ENCODE results near the gene NEK6.

NEK6 gene

DNA sequence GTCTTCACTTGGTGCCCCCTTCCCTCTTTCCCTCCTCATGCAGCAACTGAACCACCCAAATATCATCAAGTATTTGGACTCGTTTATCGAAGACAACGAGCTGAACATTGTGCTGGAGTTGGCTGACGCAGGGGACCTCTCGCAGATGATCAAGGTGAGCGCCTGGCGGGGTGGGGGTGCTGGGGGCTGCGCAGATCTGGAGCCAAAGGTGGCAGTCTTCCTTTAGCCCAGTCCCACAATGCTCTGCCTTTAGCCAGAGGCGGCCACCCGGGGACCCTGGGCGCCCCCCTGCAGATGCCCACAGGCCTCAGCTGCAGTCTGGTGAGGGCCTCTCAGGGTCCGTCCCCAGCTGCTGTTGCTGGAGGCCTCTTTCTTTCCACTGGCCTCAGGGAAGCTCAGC is 63.7 kb downstream of the NEK6 start:
- DNase-seq (ENCODE audit: low read depth in 2 of 2) = no peak

DNA sequence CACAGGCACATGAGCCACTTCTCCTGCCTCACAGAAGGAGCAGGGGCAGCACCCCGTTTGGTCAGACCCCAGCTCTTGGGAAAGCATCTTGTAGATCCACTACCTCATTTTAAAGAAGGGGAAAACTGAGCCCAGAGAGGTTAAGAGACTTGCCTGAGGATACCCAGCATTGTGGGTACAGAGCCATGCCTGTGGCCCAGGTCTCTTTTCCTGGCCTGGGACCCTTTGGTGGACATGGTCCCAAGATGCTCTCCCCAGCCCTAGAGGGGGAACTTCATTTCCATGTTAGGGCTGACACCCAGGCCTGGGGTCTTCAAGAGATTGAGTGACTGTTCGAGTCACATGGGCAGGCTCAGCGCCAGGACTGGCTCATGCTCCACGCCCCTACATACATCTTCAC is 64.2 kb downstream of the NEK6 start:
- DNase-seq (ENCODE audit: low read depth in 2 of 2) = no peak

GRCh38 chr9:124322618-124323432 is 65.1 kb downstream of the NEK6 start:
- DNase-seq (ENCODE audit: low read depth in 2 of 2) = no peak

DNA sequence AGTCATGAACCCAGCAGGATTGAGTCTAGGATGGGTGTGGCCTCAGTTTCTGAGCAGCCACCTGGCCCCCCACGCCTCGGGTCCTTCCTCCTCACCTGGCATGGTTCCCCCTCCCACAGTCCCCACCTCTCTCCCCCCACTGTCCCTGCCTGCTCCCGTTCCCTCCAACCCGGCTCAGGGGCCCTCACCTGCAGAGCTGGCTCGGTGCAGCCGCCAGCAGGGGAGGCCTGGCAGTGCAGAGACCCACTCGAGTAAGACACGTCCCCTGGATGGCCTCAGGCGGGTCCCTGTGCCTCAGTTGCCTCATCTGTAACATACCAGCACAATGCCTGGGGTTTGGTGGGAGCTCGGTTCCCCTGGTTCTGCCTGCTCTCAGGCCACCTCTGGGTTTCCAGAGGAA is 66.2 kb downstream of the NEK6 start:
- DNase-seq (ENCODE audit: low read depth in 2 of 2) = no peak

GRCh38 chr9:124325816-124326215 is 68.1 kb downstream of the NEK6 start:
- DNase-seq (ENCODE audit: low read depth in 2 of 2) = no peak

GRCh38 chr9:124326378-124326777 is 68.6 kb downstream of the NEK6 start:
- DNase-seq (ENCODE audit: low read depth in 2 of 2) = no peak

GRCh38 chr9:124327491-124327890 is 69.7 kb downstream of the NEK6 start:
- DNase-seq (ENCODE audit: low read depth in 2 of 2) = no peak

- DNase-seq (ENCODE audit: low read depth in 2 of 2) = no peak
Measured at GRCh38 chr9:124328285-124328684, 70.5 kb downstream of the NEK6 start.

DNA sequence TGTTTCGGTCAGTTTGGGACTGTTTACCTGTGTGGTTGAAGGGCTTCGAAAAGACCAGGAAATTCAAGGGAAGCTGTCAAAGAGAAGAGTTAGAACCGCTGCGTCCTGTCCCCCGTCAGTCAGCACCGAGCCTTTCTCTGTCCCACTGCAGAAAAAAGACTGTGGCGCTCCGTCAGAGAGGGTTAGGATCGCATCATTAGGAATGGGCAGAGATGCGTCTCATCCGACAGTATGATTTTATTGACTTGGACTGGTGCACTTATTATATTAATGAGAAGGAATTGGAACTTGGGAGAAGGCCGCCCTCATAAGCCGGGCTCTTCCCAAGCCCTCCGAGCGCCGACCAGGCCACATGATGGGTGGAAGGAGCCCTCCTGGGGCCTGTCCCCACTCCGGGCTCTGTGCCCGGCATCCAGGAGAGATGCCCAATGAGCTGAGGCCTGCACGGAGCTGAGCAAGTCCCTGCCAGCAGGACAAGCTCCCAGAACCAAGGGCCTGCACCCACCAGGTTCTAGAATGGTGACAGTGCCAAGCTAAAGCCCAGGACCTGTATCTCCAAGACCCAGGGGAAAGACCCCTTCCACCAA is 71.5 kb downstream of the NEK6 start:
- DNase-seq (ENCODE audit: low read depth in 2 of 2) = no peak

- DNase-seq (ENCODE audit: low read depth in 2 of 2) = no peak
Measured at GRCh38 chr9:124330011-124330697, 72.4 kb downstream of the NEK6 start.

GRCh38 chr9:124331580-124331979 is 73.8 kb downstream of the NEK6 start:
- no peak for DNase-seq (ENCODE audit: low read depth in 2 of 2)

- no peak for DNase-seq (ENCODE audit: low read depth in 2 of 2)
Measured at GRCh38 chr9:124332361-124333202, 74.8 kb downstream of the NEK6 start.

DNA sequence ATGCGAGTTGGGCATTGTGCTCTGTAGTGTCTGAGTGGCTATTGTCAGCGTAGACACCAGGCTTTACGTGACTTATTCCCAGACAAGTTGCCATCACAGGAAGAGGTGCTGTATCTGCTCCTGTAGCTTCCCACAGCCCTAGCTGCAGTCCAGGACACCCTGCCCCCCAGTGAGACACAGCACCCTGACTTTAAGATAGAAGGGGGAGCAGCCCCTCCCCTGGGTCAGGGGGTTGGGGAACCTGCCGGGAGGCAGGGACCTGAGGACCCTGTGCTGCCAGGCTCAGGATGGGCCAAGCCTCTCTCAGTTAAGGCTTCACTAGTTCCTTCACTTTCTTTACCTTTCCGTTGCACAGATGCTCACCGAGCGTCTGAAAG is 75.4 kb downstream of the NEK6 start:
- DNase-seq (ENCODE audit: low read depth in 2 of 2) = no peak

GRCh38 chr9:124334568-124335319 is 77.0 kb downstream of the NEK6 start:
- DNase-seq (ENCODE audit: low read depth in 2 of 2) = no peak

DNA sequence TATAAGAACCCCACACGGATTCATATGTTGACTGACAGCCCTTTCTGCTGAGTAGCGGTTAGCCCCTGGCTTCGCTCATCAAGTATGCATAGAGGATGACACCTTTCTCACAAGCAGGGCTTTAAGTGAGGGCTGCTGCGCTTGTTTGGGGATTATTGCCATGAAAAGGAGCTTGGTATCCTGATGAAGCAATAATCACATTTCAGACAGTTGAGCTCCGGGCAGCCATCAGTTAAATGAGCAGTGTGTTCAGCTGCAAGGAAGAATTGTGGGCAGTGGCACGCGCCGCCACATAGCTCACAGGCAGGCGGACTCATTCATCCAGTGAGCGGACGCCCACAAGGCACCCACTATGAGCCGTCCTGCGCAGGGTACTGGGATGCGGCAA is 77.6 kb downstream of the NEK6 start:
- DNase-seq (ENCODE audit: low read depth in 2 of 2) = no peak

DNA sequence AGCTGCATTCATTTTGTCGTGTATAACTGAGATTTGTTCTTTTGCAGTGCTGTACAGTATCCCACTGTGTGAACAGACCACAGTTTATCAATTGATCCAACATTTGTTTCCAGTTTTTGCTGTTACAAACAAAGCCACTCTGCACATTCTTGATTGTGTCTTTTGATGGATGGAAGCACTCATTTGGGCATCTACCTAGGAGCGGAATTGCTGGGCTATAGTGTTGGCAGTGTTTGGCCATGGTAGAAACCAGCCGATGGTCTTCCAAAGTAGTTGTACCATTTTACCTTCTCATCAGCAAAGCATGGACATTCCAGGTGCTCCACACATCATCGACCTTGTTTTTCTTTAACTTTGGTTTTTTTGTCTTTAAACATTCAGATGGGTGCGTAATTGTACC is 79.8 kb downstream of the NEK6 start:
- DNase-seq (ENCODE audit: low read depth in 2 of 2) = no peak

GRCh38 chr9:124339603-124340146 is 81.9 kb downstream of the NEK6 start:
- DNase-seq (ENCODE audit: low read depth in 2 of 2) = no peak

- DNase-seq (ENCODE audit: low read depth in 2 of 2) = no peak
Measured at GRCh38 chr9:124340219-124341069, 82.7 kb downstream of the NEK6 start.

DNA sequence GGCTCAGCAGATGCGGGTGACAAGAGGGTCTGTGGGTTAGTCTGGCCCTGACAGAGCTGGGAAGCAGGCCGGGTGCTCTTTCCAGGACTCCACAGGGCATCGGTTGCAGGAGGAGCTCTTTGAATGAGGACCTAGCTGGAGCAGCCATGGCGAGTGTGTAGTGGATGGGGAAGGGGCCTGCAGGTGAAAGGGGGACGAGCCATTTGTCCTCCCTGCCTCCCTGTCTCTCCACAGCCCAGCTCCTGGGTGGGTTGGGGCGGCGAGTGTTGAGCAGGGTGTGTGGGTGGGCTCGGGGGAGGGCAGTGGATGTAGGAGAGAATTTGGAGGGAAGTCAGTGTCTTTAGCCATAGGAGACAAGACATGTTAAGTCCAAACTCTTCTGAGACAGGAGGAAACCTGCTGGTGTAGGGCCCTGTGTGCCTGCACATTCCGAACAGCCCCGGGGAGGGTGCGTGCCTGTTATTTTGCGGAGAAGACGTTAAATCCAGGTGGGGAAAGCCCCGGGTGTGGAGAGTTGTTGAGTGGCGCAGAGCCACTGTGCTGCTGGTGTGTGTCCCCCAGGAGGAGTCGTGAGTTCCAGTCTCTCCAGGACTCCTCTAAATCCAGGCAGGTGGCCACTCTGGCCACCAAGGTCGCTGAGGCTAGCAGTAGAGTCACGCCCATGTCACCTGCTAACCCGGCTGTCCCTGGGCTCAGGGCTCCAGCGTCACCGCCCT is 83.9 kb downstream of the NEK6 start:
- DNase-seq (ENCODE audit: low read depth in 2 of 2) = no peak

DNA sequence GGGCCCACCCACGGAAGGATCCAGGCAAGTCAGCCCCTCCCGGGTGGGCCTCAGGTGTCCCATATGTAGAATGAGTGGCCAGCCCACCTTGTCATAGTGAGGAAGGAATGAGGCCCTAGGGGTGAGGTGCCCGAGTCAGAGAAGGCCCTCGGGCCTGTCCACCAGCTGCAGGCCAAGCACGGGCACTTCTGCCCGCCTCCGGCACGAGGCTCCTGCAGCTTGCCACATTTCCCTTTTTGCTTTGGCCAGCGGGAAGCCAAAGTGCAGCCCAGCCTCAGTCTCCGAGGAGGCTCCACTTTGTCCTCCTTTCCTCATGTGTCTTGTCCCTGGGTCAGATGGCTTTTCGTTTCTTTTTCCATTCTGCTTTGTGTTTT is 84.6 kb downstream of the NEK6 start:
- DNase-seq (ENCODE audit: low read depth in 2 of 2) = no peak

Measured in stimulated activated CD4-positive, alpha-beta T cell treated with anti-CD3 and anti-CD28 coated beads, Interleukin-1b, Interleukin-23, amount 100 ng/mL, for 4 hours (primary cell).